Mesendoderm (in vitro differentiated cells): ENCODE data around the gene XCR1.
A peak's percentile ranks its signal among the peaks of the same experiment; 100 is the strongest.

Experiments
- DNase-seq: peaks from one replicate; pipeline ENCODE4 v3.0.0; 2013
- H2AK5ac ChIP-seq: 2 replicates; pipeline ENCODE4 v1.6.1; 2013; ENCODE audit warnings: low read length, inconsistent platforms
- H2BK120ac ChIP-seq: 2 replicates; pipeline ENCODE4 v1.6.1; 2013; ENCODE audit warnings: low read depth, mild to moderate bottlenecking, low read length, moderate library complexity, mixed read lengths
- H2BK15ac ChIP-seq: replicated peaks from 2 replicates; pipeline ENCODE4 v1.6.1; 2013; ENCODE audit warnings: low read depth, mild to moderate bottlenecking, moderate library complexity
- H2BK5ac ChIP-seq: 2 replicates; pipeline ENCODE4 v1.6.1; 2013; ENCODE audit warnings: low read length, inconsistent platforms
- H3K18ac ChIP-seq: 2 replicates; pipeline ENCODE4 v1.6.1; 2013; ENCODE audit warnings: mild to moderate bottlenecking, low read length, mixed read lengths
- H3K23ac ChIP-seq: one replicate; pipeline ENCODE4 v1.6.1; 2013; ENCODE audit warnings: low read length
- H3K27ac ChIP-seq: 2 replicates; pipeline ENCODE4 v1.5.1; 2013; ENCODE audit warnings: low read depth, mild to moderate bottlenecking, inconsistent platforms, low read length, moderate library complexity
- H3K27me3 ChIP-seq: 2 replicates; pipeline ENCODE4 v1.6.1; 2013; ENCODE audit warnings: low read length, control low read depth, mild to moderate bottlenecking, inconsistent platforms; ENCODE audit not compliant: insufficient read depth, poor library complexity
- H3K36me3 ChIP-seq: 2 replicates; pipeline ENCODE4 v1.6.1; 2013; ENCODE audit warnings: low read length, inconsistent platforms; ENCODE audit not compliant: control insufficient read depth, insufficient read depth
- H3K4ac ChIP-seq: one replicate; pipeline ENCODE4 v1.6.1; 2013; ENCODE audit warnings: low read depth, mild to moderate bottlenecking, low read length, moderate library complexity
- H3K4me1 ChIP-seq: 2 replicates; pipeline ENCODE4 v1.6.1; 2013; ENCODE audit warnings: low read depth, low read length, inconsistent platforms; ENCODE audit not compliant: control insufficient read depth
- H3K4me2 ChIP-seq: 2 replicates; pipeline ENCODE4 v1.6.1; 2013; ENCODE audit warnings: low read length
- H3K4me3 ChIP-seq: 2 replicates; pipeline ENCODE4 v1.5.1; 2013; ENCODE audit warnings: mild to moderate bottlenecking, low read length
- H3K56ac ChIP-seq: one replicate; pipeline ENCODE4 v1.6.1; 2013; ENCODE audit warnings: low read length
- H3K79me1 ChIP-seq: 2 replicates; pipeline ENCODE4 v1.6.1; 2013; ENCODE audit warnings: low read length, inconsistent platforms
- H3K79me2 ChIP-seq: 2 replicates; pipeline ENCODE4 v1.6.1; 2013; ENCODE audit warnings: mild to moderate bottlenecking, low read length; ENCODE audit not compliant: control insufficient read depth, insufficient read depth
- H3K9ac ChIP-seq: 2 replicates; pipeline ENCODE4 v1.6.1; 2013; ENCODE audit warnings: low read length, inconsistent platforms
- H4K5ac ChIP-seq: one replicate; pipeline ENCODE4 v1.6.1; 2013; ENCODE audit warnings: low read length
- H4K8ac ChIP-seq: one replicate; pipeline ENCODE4 v1.6.1; 2013; ENCODE audit warnings: low read depth, mild to moderate bottlenecking, control low read depth, low read length, moderate library complexity
- WGBS: extraction: QIAGEN DNeasy Blood & Tissue Kit; methylation state at CpG from one replicate; pipeline ENCODE4 v1.1.7; 2013; ENCODE audit warnings: low lambda C conversion rate, missing lambda C conversion rate; ENCODE audit not compliant: insufficient coverage; ENCODE audit errors: extremely low coverage; 5-methylcytosine and 5-hydroxymethylcytosine counted together

The XCR1 gene

DNA sequence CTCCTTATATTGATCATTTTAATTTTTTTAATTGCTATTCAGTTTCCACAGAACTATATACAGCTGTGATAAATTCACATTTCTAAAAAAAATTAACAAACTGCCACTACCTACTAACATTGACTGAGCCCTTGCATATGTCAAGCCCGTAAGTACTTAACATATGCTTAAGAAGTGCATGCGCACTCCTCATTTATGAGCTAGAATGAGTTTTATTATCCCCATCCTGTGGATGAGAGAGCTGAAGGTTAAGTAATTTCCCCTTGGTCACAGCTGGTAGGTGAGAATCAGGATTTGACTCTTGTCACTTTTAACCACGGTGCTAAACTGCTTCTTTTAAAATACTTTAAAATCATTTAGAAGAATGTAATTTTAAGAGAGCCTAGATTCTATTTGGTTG, 58.2 kb downstream of the XCR1 start:
- Histone ChIP-seq H2BK120ac (no peak overlapping the region), H3K23ac (no peak overlapping the region), H3K79me2 (no peaks in the 10 kb centered on the region), H3K56ac (no peak overlapping the region), H3K27me3 (no peaks in the 10 kb centered on the region), H2BK15ac (no peak overlapping the region), H2AK5ac (no peak overlapping the region), H2BK5ac (no peak overlapping the region), H3K4ac (no peak overlapping the region), H4K5ac (no peak overlapping the region), H4K8ac (no peak overlapping the region), H3K9ac (no peak overlapping the region), H3K4me2 (no peak overlapping the region), H3K18ac (no peak overlapping the region), H3K36me3 (peaks cover 4% of the 10 kb centered on the region), H3K4me1 (no peaks in the 10 kb centered on the region), H3K4me3 (no peak overlapping the region), H3K79me1 (no peaks in the 10 kb centered on the region), H3K27ac (no peak overlapping the region)
- no CpG with 5 or more reads among the region's 3 CpGs for WGBS
- no peak for DNase-seq

DNA sequence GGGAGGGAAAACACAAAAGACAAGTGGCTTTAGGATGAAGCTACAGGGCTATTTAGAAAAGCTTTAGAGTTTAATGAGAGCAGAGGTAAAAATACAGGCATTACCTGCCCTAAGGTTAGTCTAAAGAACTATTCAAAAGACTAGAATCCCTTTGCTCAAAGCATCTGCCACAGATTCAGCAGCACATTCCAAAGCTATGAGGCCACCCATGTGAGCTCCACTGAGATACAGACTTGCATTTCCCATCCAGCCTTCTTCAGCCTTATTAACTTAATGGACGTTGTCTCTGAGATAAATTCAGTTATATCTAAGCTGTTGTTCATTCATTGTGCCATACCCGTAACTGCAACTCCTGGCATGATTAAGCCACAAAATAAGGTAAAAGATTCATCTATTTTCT, 58.6 kb downstream of the XCR1 start:
- Histone ChIP-seq H2BK5ac (no peak overlapping the region), H3K9ac (no peak overlapping the region), H3K4me2 (no peak overlapping the region), H2BK120ac (no peak overlapping the region), H2BK15ac (no peak overlapping the region), H3K4me1 (no peaks in the 10 kb centered on the region), H3K36me3 (peaks cover 4% of the 10 kb centered on the region), H3K27ac (no peak overlapping the region), H3K79me2 (no peaks in the 10 kb centered on the region), H4K5ac (no peak overlapping the region), H3K23ac (no peak overlapping the region), H2AK5ac (no peak overlapping the region), H3K56ac (no peak overlapping the region), H3K4ac (no peak overlapping the region), H3K18ac (no peak overlapping the region), H3K79me1 (no peaks in the 10 kb centered on the region), H3K27me3 (no peaks in the 10 kb centered on the region), H3K4me3 (no peak overlapping the region), H4K8ac (no peak overlapping the region)
- peak; percentile 81 for DNase-seq
- WGBS: no CpG with 5 or more reads among the region's 2 CpGs

DNA sequence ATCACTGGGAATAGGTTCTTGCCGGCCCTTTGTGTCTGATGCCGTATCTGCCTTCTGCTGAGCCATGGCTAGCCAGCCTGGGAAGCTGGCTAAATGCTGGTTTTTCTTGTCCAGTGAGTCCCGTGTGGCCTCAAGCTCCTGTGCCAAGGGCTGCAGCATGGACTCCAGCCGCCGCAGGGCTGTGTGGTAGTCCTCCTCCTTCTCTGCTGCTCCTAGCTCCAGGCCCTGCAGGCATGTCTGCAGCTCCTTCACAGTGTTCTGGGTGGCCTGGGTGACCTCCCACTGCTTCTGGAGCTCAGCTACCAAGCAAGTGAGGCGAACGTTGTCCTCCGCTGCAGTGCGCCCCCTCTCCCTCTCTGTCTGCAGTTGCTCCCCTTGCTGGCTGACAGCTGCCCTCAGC, 59.1 kb downstream of the XCR1 start:
- Histone ChIP-seq H3K4me1 (no peaks in the 10 kb centered on the region), H3K9ac (no peak overlapping the region), H3K27ac (no peak overlapping the region), H3K27me3 (no peaks in the 10 kb centered on the region), H2BK15ac (no peak overlapping the region), H3K79me2 (no peaks in the 10 kb centered on the region), H3K4me3 (no peak overlapping the region), H2BK5ac (no peak overlapping the region), H3K36me3 (peaks cover 4% of the 10 kb centered on the region), H3K23ac (no peak overlapping the region), H3K79me1 (no peaks in the 10 kb centered on the region), H3K4ac (no peak overlapping the region), H2AK5ac (no peak overlapping the region), H3K18ac (no peak overlapping the region), H4K8ac (no peak overlapping the region), H3K56ac (no peak overlapping the region), H2BK120ac (no peak overlapping the region), H4K5ac (no peak overlapping the region), H3K4me2 (no peak overlapping the region)
- no CpG with 5 or more reads among the region's 9 CpGs for WGBS
- DNase-seq: no peak

DNA sequence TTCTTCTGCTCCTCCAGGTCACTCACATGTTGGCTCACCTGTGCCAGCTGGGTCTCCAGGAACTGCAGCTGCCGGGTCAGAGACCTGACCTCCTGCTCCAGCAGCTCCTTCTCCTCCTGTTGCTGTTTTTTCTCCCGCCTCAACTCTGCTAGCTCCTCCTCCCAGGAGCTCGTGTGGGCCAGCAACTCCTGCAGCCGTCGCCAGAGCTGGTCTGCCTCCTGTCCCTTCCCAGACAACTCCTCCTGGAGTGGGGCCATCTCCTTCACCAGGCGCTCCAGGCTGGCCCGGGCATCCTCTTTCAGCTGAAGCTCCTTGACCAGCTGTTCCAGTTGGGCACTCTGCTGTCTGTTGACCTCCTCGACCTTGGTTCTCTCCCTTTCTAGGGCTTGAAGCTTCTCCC, 59.6 kb downstream of the XCR1 start:
- DNase-seq: no peak
- Histone ChIP-seq H3K79me2 (no peaks in the 10 kb centered on the region), H3K56ac (no peak overlapping the region), H3K9ac (no peak overlapping the region), H3K27me3 (no peaks in the 10 kb centered on the region), H3K4me3 (no peak overlapping the region), H3K36me3 (peaks cover 4% of the 10 kb centered on the region), H3K18ac (no peak overlapping the region), H3K27ac (no peak overlapping the region), H2AK5ac (no peak overlapping the region), H3K4me1 (no peaks in the 10 kb centered on the region), H3K4ac (no peak overlapping the region), H4K5ac (no peak overlapping the region), H3K79me1 (no peaks in the 10 kb centered on the region), H4K8ac (no peak overlapping the region), H2BK120ac (no peak overlapping the region), H3K4me2 (no peak overlapping the region), H2BK5ac (no peak overlapping the region), H3K23ac (no peak overlapping the region), H2BK15ac (no peak overlapping the region)
- no CpG with 5 or more reads among the region's 8 CpGs for WGBS
